Activated naive CD4-positive, alpha-beta T cell treated with anti-CD3 and anti-CD28 coated beads, Interleukin-2, amount 10 ng/mL, durations not matched to agents 7 days and 5 days (primary cell): ENCODE data around the gene JDP2.

Source experiments
- CTCF ChIA-PET: fragments of 350-600 bp; sonication (Branson Sonifier 250); formaldehyde crosslinking; loops from one replicate; lab custom pipeline; 2021; ENCODE audit warnings: antibody characterized with exemption; lab: Charles Lee
- DNase-seq: peaks from one replicate; pipeline ENCODE4 v3.0.0-alpha.2; 2020
- H3K27ac Mint-ChIP-seq: one replicate; pipeline ENCODE4 v1.8.0; 2021; ENCODE audit warnings: mild to moderate bottlenecking, moderate library complexity, mixed read lengths
- H3K27me3 Mint-ChIP-seq: one replicate; pipeline ENCODE4 v1.8.0; 2021; ENCODE audit warnings: mild to moderate bottlenecking, mixed read lengths
- H3K36me3 Mint-ChIP-seq: one replicate; pipeline ENCODE4 v1.8.0; 2021; ENCODE audit warnings: mixed read lengths
- H3K4me1 Mint-ChIP-seq: one replicate; pipeline ENCODE4 v1.8.0; 2021; ENCODE audit warnings: mixed read lengths
- H3K4me3 Mint-ChIP-seq: one replicate; pipeline ENCODE4 v1.8.0; 2021; ENCODE audit warnings: mild to moderate bottlenecking, moderate library complexity, mixed read lengths
- H3K9me3 Mint-ChIP-seq: one replicate; pipeline ENCODE4 v1.8.0; 2021; ENCODE audit warnings: mixed read lengths

JDP2 gene

GRCh38 chr14:75399843-75400775, 27.7 kb upstream of the JDP2 start:
- CTCF ChIA-PET: no interaction called here
- H3K4me1 Mint-ChIP-seq: peaks cover 29% of the 10 kb centered on the region
- H3K27ac Mint-ChIP-seq: peak overlapping the region; percentile 25
- H3K27me3 Mint-ChIP-seq: peaks cover 44% of the 10 kb centered on the region
- peaks cover 3% of the 10 kb centered on the region for H3K36me3 Mint-ChIP-seq
- peaks cover 3% of the 10 kb centered on the region for H3K9me3 Mint-ChIP-seq
- peak; percentile 25 for DNase-seq
- H3K4me3 Mint-ChIP-seq: no peak overlapping the region

DNA sequence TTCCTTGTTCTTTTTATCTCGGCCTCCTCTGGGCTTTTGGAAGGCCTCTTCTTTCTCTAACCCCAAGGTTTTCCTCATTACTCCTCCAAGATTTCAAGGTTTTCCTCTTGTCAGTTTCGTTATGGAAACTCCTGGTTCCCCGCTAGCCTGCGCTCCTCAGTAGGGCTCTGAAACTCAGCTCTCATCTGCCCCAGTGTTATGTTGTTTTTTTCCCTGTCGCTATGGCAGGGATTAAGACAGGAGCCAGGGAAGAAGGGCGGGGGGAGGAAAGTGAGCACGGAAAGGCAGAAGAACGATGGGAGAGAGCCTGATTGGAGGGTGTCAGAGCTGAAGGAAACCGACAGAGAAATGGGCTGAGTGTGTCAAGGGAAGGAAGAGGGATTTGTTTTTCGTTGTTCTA, 26.5 kb upstream of the JDP2 start:
- H3K27ac Mint-ChIP-seq: no peak overlapping the region

GRCh38 chr14:75402867-75403413, 24.9 kb upstream of the JDP2 start:
- CTCF ChIA-PET: no interaction called here
- Mint-ChIP-seq H3K4me1 (peaks cover 29% of the 10 kb centered on the region), H3K36me3 (peaks cover 3% of the 10 kb centered on the region), H3K27ac (no peak overlapping the region), H3K27me3 (peaks cover 24% of the 10 kb centered on the region), H3K9me3 (peaks cover 3% of the 10 kb centered on the region), H3K4me3 (no peak overlapping the region)
- no peak for DNase-seq

More for the DNA sequence above, 26.5 kb upstream of the JDP2 start:
- CTCF ChIA-PET: no interaction called here
- peaks cover 3% of the 10 kb centered on the region for H3K36me3 Mint-ChIP-seq
- H3K4me1 Mint-ChIP-seq: peaks cover 29% of the 10 kb centered on the region
- H3K9me3 Mint-ChIP-seq: peaks cover 3% of the 10 kb centered on the region
- DNase-seq: no peak
- H3K27me3 Mint-ChIP-seq: peaks cover 35% of the 10 kb centered on the region
- H3K4me3 Mint-ChIP-seq: no peak overlapping the region

DNA sequence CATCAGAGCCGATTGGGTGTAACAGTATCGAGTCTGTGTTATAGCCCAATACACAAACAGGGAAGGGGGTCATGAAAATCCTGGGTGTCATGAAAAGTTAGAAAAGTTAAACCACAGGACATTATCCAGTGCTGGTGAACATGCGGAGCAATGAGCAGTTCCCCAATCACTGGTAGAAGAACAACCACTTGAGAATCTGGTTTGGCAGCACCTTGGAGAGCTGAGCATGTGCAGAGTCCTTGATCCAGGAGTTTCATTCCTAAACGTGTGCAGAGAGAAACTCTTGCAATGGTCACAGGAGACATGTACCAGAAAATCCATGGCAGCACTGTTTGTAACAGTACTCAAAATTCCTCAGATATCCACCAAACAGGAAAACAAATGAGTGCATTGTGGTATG, 23.0 kb upstream of the JDP2 start:
- Mint-ChIP-seq H3K36me3 (peaks cover 3% of the 10 kb centered on the region), H3K9me3 (no peaks in the 10 kb centered on the region), H3K27ac (no peak overlapping the region), H3K4me3 (no peak overlapping the region), H3K4me1 (peaks cover 25% of the 10 kb centered on the region), H3K27me3 (peaks cover 16% of the 10 kb centered on the region)
- CTCF ChIA-PET: no interaction called here
- no peak for DNase-seq

DNA sequence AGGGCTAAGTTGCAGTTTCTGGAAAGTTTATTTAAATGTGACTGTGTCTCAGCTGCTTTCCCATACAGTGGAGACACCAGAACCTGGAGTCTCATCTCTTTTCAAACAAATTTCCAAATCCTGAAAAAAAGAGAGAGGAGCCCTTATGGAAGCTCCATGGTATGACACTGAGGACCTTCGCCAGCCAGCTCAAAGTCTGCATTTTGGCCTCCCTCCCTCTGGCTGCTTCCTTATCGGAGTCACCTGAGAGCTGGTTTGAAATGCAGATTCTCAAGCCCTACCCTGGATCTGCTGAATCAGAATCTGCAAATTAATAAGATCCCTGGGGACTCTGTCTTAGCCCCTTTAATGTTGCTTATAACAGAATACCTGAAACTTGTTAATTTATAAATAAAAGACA, 21.7 kb upstream of the JDP2 start:
- peaks cover 12% of the 10 kb centered on the region for H3K4me1 Mint-ChIP-seq
- H3K27ac Mint-ChIP-seq: no peak overlapping the region
- no peak overlapping the region for H3K4me3 Mint-ChIP-seq
- no peak for DNase-seq
- peaks cover 3% of the 10 kb centered on the region for H3K36me3 Mint-ChIP-seq
- H3K9me3 Mint-ChIP-seq: no peaks in the 10 kb centered on the region
- CTCF ChIA-PET: no interaction called here
- peaks cover 19% of the 10 kb centered on the region for H3K27me3 Mint-ChIP-seq

GRCh38 chr14:75406856-75407255, 21.0 kb upstream of the JDP2 start:
- DNase-seq: no peak

DNA sequence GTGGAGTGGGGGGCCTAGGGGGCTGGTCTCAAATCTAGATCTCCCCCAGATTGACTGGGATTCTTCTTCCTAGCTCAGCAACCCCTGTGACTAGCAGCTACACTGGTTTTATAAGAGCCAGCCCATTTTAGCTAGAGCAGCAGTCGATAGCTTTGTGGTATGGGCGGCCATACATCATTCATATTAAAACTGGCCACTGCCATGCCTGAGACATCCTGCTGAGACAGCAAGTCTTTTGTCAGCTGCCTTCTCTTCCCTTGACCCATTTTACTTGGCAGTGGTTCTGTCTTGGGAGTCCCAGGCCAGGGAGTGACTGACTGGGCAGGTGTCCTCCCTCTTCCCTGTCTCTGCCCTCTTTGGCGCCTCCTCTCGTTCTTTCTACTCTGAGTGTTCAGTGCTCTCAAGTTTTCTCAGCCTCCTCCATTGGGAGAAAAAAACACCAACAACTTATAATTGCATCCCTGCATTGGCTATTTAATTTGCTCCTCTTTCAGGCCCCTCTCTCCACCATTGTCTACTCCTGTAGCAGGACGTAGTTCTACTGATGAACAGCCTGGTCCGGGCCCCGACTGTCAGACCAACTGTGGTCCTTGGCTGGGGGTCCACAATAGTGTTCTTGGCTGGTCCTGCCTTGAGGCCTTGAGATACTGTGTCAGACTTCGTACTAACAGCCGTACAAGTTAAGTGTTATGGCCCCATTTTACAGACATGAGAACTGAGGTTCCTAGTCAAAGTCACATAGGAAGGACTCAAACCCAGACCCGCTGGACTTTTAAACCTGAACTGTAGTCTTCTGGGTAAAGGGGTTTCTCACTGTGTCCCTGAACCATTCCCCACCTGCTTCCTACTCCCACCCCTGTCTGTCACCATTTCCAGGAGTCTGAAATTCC, 18.3 kb upstream of the JDP2 start:
- peaks cover 14% of the 10 kb centered on the region for H3K27me3 Mint-ChIP-seq
- H3K27ac Mint-ChIP-seq: no peak overlapping the region
- no peaks in the 10 kb centered on the region for H3K36me3 Mint-ChIP-seq
- no peaks in the 10 kb centered on the region for H3K9me3 Mint-ChIP-seq
- DNase-seq: no peak
- CTCF ChIA-PET: no interaction called here
- H3K4me3 Mint-ChIP-seq: no peak overlapping the region
- H3K4me1 Mint-ChIP-seq: no peaks in the 10 kb centered on the region

More at GRCh38 chr14:75406856-75407255, 21.0 kb upstream of the JDP2 start:
- CTCF ChIA-PET: no interaction called here
- Mint-ChIP-seq H3K4me3 (no peak overlapping the region), H3K36me3 (no peaks in the 10 kb centered on the region), H3K4me1 (peaks cover 5% of the 10 kb centered on the region), H3K27me3 (peaks cover 16% of the 10 kb centered on the region), H3K9me3 (no peaks in the 10 kb centered on the region), H3K27ac (no peak overlapping the region)

- H3K27ac Mint-ChIP-seq: no peak overlapping the region
- no peaks in the 10 kb centered on the region for H3K9me3 Mint-ChIP-seq
- no peak overlapping the region for H3K4me3 Mint-ChIP-seq
- DNase-seq: no peak
- no peaks in the 10 kb centered on the region for H3K36me3 Mint-ChIP-seq
- CTCF ChIA-PET: no interaction called here
- peaks cover 8% of the 10 kb centered on the region for H3K27me3 Mint-ChIP-seq
- H3K4me1 Mint-ChIP-seq: no peaks in the 10 kb centered on the region
These were observed 16.6 kb upstream of the JDP2 start for GRCh38 chr14:75411214-75411540.

DNA sequence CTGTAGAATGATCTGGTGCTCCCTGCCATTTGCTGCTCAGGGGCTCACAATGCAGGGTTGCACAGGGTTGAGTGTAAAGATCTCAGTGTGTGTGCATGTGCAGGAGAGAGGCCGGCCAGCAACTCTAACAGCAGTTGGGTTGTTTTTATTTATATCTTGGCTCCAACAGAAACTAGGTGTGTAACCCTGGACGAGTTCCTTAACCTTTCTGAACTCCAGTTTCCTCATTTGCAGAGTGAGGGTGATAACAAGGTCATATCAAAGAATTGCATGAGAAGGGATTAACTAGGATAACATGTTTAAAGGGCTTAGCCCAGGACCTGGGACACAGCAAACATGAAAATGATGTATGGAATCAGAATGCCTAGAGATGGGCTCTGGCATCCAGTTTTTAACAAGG, 14.8 kb upstream of the JDP2 start:
- Mint-ChIP-seq H3K27me3 (peaks cover 8% of the 10 kb centered on the region), H3K36me3 (no peaks in the 10 kb centered on the region), H3K4me3 (no peak overlapping the region), H3K4me1 (peaks cover 1% of the 10 kb centered on the region), H3K27ac (no peak overlapping the region), H3K9me3 (no peaks in the 10 kb centered on the region)
- DNase-seq: no peak
- CTCF ChIA-PET: no interaction called here

DNA sequence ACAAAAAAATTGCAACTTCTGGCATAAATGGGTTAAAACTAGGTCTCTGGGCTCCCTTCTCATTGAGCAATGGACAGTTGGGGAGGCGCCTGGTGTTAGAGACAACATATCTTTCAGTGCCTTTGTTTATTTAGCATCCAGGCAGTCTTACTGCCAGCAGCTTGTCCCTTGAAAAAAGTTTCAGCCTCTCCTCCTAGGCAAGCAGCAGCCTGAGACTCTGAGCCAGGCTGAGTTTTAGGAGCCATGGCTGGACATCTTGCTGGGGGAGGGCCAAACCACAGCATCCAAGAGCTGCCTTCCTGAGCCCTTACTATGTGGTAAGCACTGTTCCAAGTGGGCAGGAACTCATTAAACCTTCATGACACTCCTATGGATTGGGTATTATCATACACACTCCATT, 10.1 kb upstream of the JDP2 start:
- no peaks in the 10 kb centered on the region for H3K36me3 Mint-ChIP-seq
- H3K4me1 Mint-ChIP-seq: peaks cover 24% of the 10 kb centered on the region
- peaks cover 5% of the 10 kb centered on the region for H3K27me3 Mint-ChIP-seq
- H3K9me3 Mint-ChIP-seq: no peaks in the 10 kb centered on the region
- DNase-seq: no peak
- CTCF ChIA-PET: interaction anchor here (1.2 kb wide), 1 partner anchor 17 kb away, joined by 3 read pairs; no protein-coding TSS in a partner anchor
- H3K27ac Mint-ChIP-seq: no peak overlapping the region
- H3K4me3 Mint-ChIP-seq: no peak overlapping the region

DNA sequence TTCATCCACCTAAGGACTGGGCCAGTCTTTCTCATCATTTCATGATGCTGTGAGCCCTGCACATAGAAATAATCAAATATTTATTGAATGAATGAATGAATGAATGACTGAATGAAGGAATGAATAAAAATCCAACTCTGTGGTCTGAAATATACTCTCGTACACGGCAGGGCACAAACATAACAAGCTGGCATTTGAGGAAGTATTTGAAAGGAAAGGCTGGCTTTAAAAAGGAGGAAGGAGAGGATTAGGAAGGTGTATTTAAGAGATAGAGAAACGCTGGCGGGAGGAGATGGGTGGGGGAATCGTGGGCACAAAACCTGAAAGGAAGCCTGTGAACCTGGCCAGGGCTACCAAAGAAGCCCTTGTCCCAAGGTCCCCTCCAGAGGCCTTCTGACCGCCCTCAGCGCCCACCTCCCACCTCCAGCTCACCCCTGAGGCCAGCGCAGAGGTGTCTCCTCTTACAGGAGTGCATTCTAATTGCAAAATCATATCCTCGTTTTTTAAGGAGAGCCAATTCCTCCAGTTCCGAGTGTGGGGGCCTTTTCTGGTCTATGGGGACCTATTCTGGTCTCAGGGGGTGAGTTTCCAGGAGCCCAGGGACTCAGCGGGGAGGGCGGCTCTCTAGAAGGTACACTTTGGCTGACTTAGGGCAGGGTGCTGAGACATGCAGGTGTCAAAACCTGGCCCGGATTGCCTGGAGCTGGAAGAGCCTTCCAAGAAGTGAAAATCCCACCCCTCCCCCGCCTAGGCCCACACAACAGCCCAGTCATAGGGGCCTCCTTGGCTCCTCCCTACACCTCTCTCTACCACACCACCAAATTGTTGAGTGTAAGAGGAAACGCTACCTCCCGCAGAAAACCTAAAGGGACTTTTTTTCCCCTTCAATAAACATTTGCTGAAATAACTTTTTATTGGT, 8.7 kb upstream of the JDP2 start:
- Mint-ChIP-seq H3K4me3 (no peak overlapping the region), H3K4me1 (peaks cover 24% of the 10 kb centered on the region), H3K27me3 (peaks cover 2% of the 10 kb centered on the region), H3K27ac (peak overlapping the region; percentile 75), H3K36me3 (no peaks in the 10 kb centered on the region), H3K9me3 (peaks cover under 1% of the 10 kb centered on the region)
- DNase-seq: peak; percentile 71
- CTCF ChIA-PET: interaction anchor here (1.2 to 1.5 kb wide), 2 partner anchors 9 to 16 kb away, joined by 3 read pairs; partner anchors contain the start of gene JDP2

- Mint-ChIP-seq H3K4me3 (no peak overlapping the region), H3K4me1 (peaks cover 34% of the 10 kb centered on the region), H3K27me3 (peaks cover 19% of the 10 kb centered on the region), H3K27ac (no peak overlapping the region), H3K36me3 (peaks cover 3% of the 10 kb centered on the region), H3K9me3 (peaks cover 5% of the 10 kb centered on the region)
- DNase-seq: no peak
- CTCF ChIA-PET: interaction anchor here (1.5 kb wide), 1 partner anchor 32 kb away, joined by 3 read pairs; no protein-coding TSS in a partner anchor
These were observed 5.7 kb upstream of the JDP2 start for GRCh38 chr14:75422169-75422568.

GRCh38 chr14:75424496-75424895, 3.3 kb upstream of the JDP2 start:
- H3K4me1 Mint-ChIP-seq: peaks cover 19% of the 10 kb centered on the region
- H3K27ac Mint-ChIP-seq: no peak overlapping the region
- peaks cover 5% of the 10 kb centered on the region for H3K9me3 Mint-ChIP-seq
- DNase-seq: no peak
- H3K4me3 Mint-ChIP-seq: no peak overlapping the region
- CTCF ChIA-PET: interaction anchor here (0.6 to 1.5 kb wide), 2 partner anchors 11 to 627 kb away, joined by 3 read pairs; no protein-coding TSS in a partner anchor
- peaks cover 38% of the 10 kb centered on the region for H3K27me3 Mint-ChIP-seq
- peaks cover 3% of the 10 kb centered on the region for H3K36me3 Mint-ChIP-seq
